Loucy (cell line): ENCODE data around the gene NDUFB7.

Source experiments
- CTCF ChIP-seq: fragments of 200-600 bp; sonication (generic); conservative IDR thresholded peaks from 2 replicates; pipeline ENCODE4 v1.5.1; 2014; ENCODE audit warnings: mild to moderate bottlenecking, antibody characterized with exemption, low read length
- EZH2phosphoT487 ChIP-seq: fragments of 200-600 bp; IDR thresholded peaks from 2 replicates; pipeline ENCODE4 v1.6.1; 2018; ENCODE audit warnings: antibody characterized with exemption, mild to moderate bottlenecking, moderate library complexity, borderline replicate concordance

GRCh38 chr19:14582894-14583340, 11.1 kb upstream of the NDUFB7 start, which contains the start of gene CLEC17A:
- TF ChIP-seq EZH2phosphoT487 (no peak), CTCF (no peak)
